Measurements from ENCODE around the gene ZNF783. TPM values are rescaled to one million over a fixed set of nuclear protein-coding genes. Genes with fewer than 3 reads are reported as not detected.
"Not testable (repeated sequence)": the region's sequence is repeated elsewhere in the genome, so short reads cannot be mapped to it uniquely, and the experiment has no call there.

The ZNF783 gene
- total RNA-seq, 1 donor from 2014 or later, result 10.4 TPM

- Histone ChIP-seq H3K27me3 (ENCODE audit: control insufficient read depth, insufficient read depth, low read length) (no peaks in the 10 kb centered on the region), H3K4me3 (ENCODE audit: low read depth, low read length) (no peak overlapping the region), H3K36me3 (ENCODE audit: control insufficient read depth, insufficient read depth, low read length) (no peaks in the 10 kb centered on the region)
- DNase-seq (ENCODE audit: low read depth), result no peak
- no peak for TF ChIP-seq CTCF (IDR thresholded peaks at IDR 0.05; ENCODE audit: insufficient read depth, low read length, poor library complexity, severe bottlenecking)
These were observed 63.3 kb downstream of the ZNF783 start for GRCh38 chr7:149325248-149325647.

- Histone ChIP-seq H3K36me3 (ENCODE audit: control insufficient read depth, insufficient read depth, low read length) (no peaks in the 10 kb centered on the region), H3K27me3 (ENCODE audit: control insufficient read depth, insufficient read depth, low read length) (no peaks in the 10 kb centered on the region), H3K4me3 (ENCODE audit: low read depth, low read length) (no peak overlapping the region)
- DNase-seq (ENCODE audit: low read depth), result no peak
- no peak for TF ChIP-seq CTCF (IDR thresholded peaks at IDR 0.05; ENCODE audit: insufficient read depth, low read length, poor library complexity, severe bottlenecking)
These were observed 67.3 kb downstream of the ZNF783 start for GRCh38 chr7:149329265-149329664.

- DNase-seq (ENCODE audit: low read depth), result no peak
- no peaks in the 10 kb centered on the region for H3K27me3 ChIP-seq (ENCODE audit: control insufficient read depth, insufficient read depth, low read length)
- no peaks in the 10 kb centered on the region for H3K36me3 ChIP-seq (ENCODE audit: control insufficient read depth, insufficient read depth, low read length)
- H3K4me3 ChIP-seq (ENCODE audit: low read depth, low read length), result no peak overlapping the region
- no peak for TF ChIP-seq CTCF (IDR thresholded peaks at IDR 0.05; ENCODE audit: insufficient read depth, low read length, poor library complexity, severe bottlenecking)
These were observed 67.9 kb downstream of the ZNF783 start for GRCh38 chr7:149329766-149330334.

GRCh38 chr7:149330914-149331567 is 69.0 kb downstream of the ZNF783 start:
- H3K27me3 ChIP-seq (ENCODE audit: control insufficient read depth, insufficient read depth, low read length), result no peaks in the 10 kb centered on the region
- H3K36me3 ChIP-seq (ENCODE audit: control insufficient read depth, insufficient read depth, low read length), result no peaks in the 10 kb centered on the region
- no peak for TF ChIP-seq CTCF (IDR thresholded peaks at IDR 0.05; ENCODE audit: insufficient read depth, low read length, poor library complexity, severe bottlenecking)
- DNase-seq (ENCODE audit: low read depth), result no peak
- no peak overlapping the region for H3K4me3 ChIP-seq (ENCODE audit: low read depth, low read length)

- not testable (repeated sequence) for DNase-seq (ENCODE audit: low read depth); H3K4me3 ChIP-seq (ENCODE audit: low read depth, low read length); H3K27me3 ChIP-seq (ENCODE audit: control insufficient read depth, insufficient read depth, low read length); H3K36me3 ChIP-seq (ENCODE audit: control insufficient read depth, insufficient read depth, low read length)
These were observed 70.8 kb downstream of the ZNF783 start for GRCh38 chr7:149332602-149333320.

- Histone ChIP-seq H3K36me3 (ENCODE audit: control insufficient read depth, insufficient read depth, low read length) (no peaks in the 10 kb centered on the region), H3K27me3 (ENCODE audit: control insufficient read depth, insufficient read depth, low read length) (no peaks in the 10 kb centered on the region), H3K4me3 (ENCODE audit: low read depth, low read length) (no peak overlapping the region)
- DNase-seq (ENCODE audit: low read depth), result no peak
- no peak for TF ChIP-seq CTCF (IDR thresholded peaks at IDR 0.05; ENCODE audit: insufficient read depth, low read length, poor library complexity, severe bottlenecking)
These were observed 71.3 kb downstream of the ZNF783 start for GRCh38 chr7:149333321-149333717.
